Mesendoderm (in vitro differentiated cells): ENCODE results near the gene IL1RAPL1.

Source experiments
- DNase-seq: peaks from one replicate; pipeline ENCODE4 v3.0.0; 2013
- H2AK5ac ChIP-seq: 2 replicates; pipeline ENCODE4 v1.6.1; 2013; ENCODE audit warnings: low read length, inconsistent platforms
- H2BK120ac ChIP-seq: 2 replicates; pipeline ENCODE4 v1.6.1; 2013; ENCODE audit warnings: low read depth, mild to moderate bottlenecking, low read length, moderate library complexity, mixed read lengths
- H2BK15ac ChIP-seq: replicated peaks from 2 replicates; pipeline ENCODE4 v1.6.1; 2013; ENCODE audit warnings: low read depth, mild to moderate bottlenecking, moderate library complexity
- H2BK5ac ChIP-seq: 2 replicates; pipeline ENCODE4 v1.6.1; 2013; ENCODE audit warnings: low read length, inconsistent platforms
- H3K18ac ChIP-seq: 2 replicates; pipeline ENCODE4 v1.6.1; 2013; ENCODE audit warnings: mild to moderate bottlenecking, low read length, mixed read lengths
- H3K23ac ChIP-seq: one replicate; pipeline ENCODE4 v1.6.1; 2013; ENCODE audit warnings: low read length
- H3K27ac ChIP-seq: 2 replicates; pipeline ENCODE4 v1.5.1; 2013; ENCODE audit warnings: low read depth, mild to moderate bottlenecking, inconsistent platforms, low read length, moderate library complexity
- H3K27me3 ChIP-seq: 2 replicates; pipeline ENCODE4 v1.6.1; 2013; ENCODE audit warnings: low read length, control low read depth, mild to moderate bottlenecking, inconsistent platforms; ENCODE audit not compliant: insufficient read depth, poor library complexity
- H3K36me3 ChIP-seq: 2 replicates; pipeline ENCODE4 v1.6.1; 2013; ENCODE audit warnings: low read length, inconsistent platforms; ENCODE audit not compliant: control insufficient read depth, insufficient read depth
- H3K4ac ChIP-seq: one replicate; pipeline ENCODE4 v1.6.1; 2013; ENCODE audit warnings: low read depth, mild to moderate bottlenecking, low read length, moderate library complexity
- H3K4me1 ChIP-seq: 2 replicates; pipeline ENCODE4 v1.6.1; 2013; ENCODE audit warnings: low read depth, low read length, inconsistent platforms; ENCODE audit not compliant: control insufficient read depth
- H3K4me2 ChIP-seq: 2 replicates; pipeline ENCODE4 v1.6.1; 2013; ENCODE audit warnings: low read length
- H3K4me3 ChIP-seq: 2 replicates; pipeline ENCODE4 v1.5.1; 2013; ENCODE audit warnings: mild to moderate bottlenecking, low read length
- H3K56ac ChIP-seq: one replicate; pipeline ENCODE4 v1.6.1; 2013; ENCODE audit warnings: low read length
- H3K79me1 ChIP-seq: 2 replicates; pipeline ENCODE4 v1.6.1; 2013; ENCODE audit warnings: low read length, inconsistent platforms
- H3K79me2 ChIP-seq: 2 replicates; pipeline ENCODE4 v1.6.1; 2013; ENCODE audit warnings: mild to moderate bottlenecking, low read length; ENCODE audit not compliant: control insufficient read depth, insufficient read depth
- H3K9ac ChIP-seq: 2 replicates; pipeline ENCODE4 v1.6.1; 2013; ENCODE audit warnings: low read length, inconsistent platforms
- H4K5ac ChIP-seq: one replicate; pipeline ENCODE4 v1.6.1; 2013; ENCODE audit warnings: low read length
- H4K8ac ChIP-seq: one replicate; pipeline ENCODE4 v1.6.1; 2013; ENCODE audit warnings: low read depth, mild to moderate bottlenecking, control low read depth, low read length, moderate library complexity
- WGBS: extraction: QIAGEN DNeasy Blood & Tissue Kit; methylation state at CpG from one replicate; pipeline ENCODE4 v1.1.7; 2013; ENCODE audit warnings: low lambda C conversion rate, missing lambda C conversion rate; ENCODE audit not compliant: insufficient coverage; ENCODE audit errors: extremely low coverage; 5-methylcytosine and 5-hydroxymethylcytosine counted together

The IL1RAPL1 gene

GRCh38 chrX:29952016-29952415, 1364.8 kb downstream of the IL1RAPL1 start:
- Histone ChIP-seq H3K9ac (no peak overlapping the region), H3K4me3 (no peak overlapping the region), H3K79me1 (no peaks in the 10 kb centered on the region), H3K27me3 (no peaks in the 10 kb centered on the region), H2BK15ac (no peak overlapping the region), H3K79me2 (no peaks in the 10 kb centered on the region), H3K56ac (no peak overlapping the region), H2AK5ac (no peak overlapping the region), H3K4ac (no peak overlapping the region), H3K36me3 (no peaks in the 10 kb centered on the region), H3K18ac (no peak overlapping the region), H2BK5ac (no peak overlapping the region), H3K4me1 (no peaks in the 10 kb centered on the region), H4K5ac (no peak overlapping the region), H3K4me2 (no peak overlapping the region), H3K23ac (no peak overlapping the region), H2BK120ac (no peak overlapping the region), H4K8ac (no peak overlapping the region), H3K27ac (no peak overlapping the region)
- DNase-seq: no peak
- WGBS: no CpG with 5 or more reads among the region's 3 CpGs

- H3K23ac ChIP-seq: no peak overlapping the region
- H2BK15ac ChIP-seq: no peak overlapping the region
- H3K9ac ChIP-seq: no peak overlapping the region
- H3K18ac ChIP-seq: no peak overlapping the region
- H3K27ac ChIP-seq: no peak overlapping the region
- H2AK5ac ChIP-seq: no peak overlapping the region
- H3K4me3 ChIP-seq: no peak overlapping the region
- H3K56ac ChIP-seq: no peak overlapping the region
- no peaks in the 10 kb centered on the region for H3K79me1 ChIP-seq
- no peak overlapping the region for H3K4ac ChIP-seq
- H3K4me1 ChIP-seq: no peaks in the 10 kb centered on the region
- H2BK5ac ChIP-seq: no peak overlapping the region
- no peaks in the 10 kb centered on the region for H3K36me3 ChIP-seq
- no peak overlapping the region for H4K8ac ChIP-seq
- H3K27me3 ChIP-seq: no peaks in the 10 kb centered on the region
- H2BK120ac ChIP-seq: no peak overlapping the region
- WGBS: no CpG with 5 or more reads among the region's 2 CpGs
- no peaks in the 10 kb centered on the region for H3K79me2 ChIP-seq
- no peak overlapping the region for H3K4me2 ChIP-seq
- no peak overlapping the region for H4K5ac ChIP-seq
- no peak for DNase-seq
These were observed 1374.8 kb downstream of the IL1RAPL1 start for GRCh38 chrX:29962061-29962460.

- no peaks in the 10 kb centered on the region for H3K79me2 ChIP-seq
- no peak overlapping the region for H3K18ac ChIP-seq
- no peak overlapping the region for H3K4me2 ChIP-seq
- H2BK120ac ChIP-seq: no peak overlapping the region
- H3K4ac ChIP-seq: no peak overlapping the region
- no peak overlapping the region for H2BK15ac ChIP-seq
- WGBS: no CpG with 5 or more reads among the region's 1 CpG
- no peak overlapping the region for H2BK5ac ChIP-seq
- no peak overlapping the region for H2AK5ac ChIP-seq
- H3K4me3 ChIP-seq: no peak overlapping the region
- no peaks in the 10 kb centered on the region for H3K36me3 ChIP-seq
- H3K4me1 ChIP-seq: no peaks in the 10 kb centered on the region
- no peak overlapping the region for H3K27ac ChIP-seq
- H4K5ac ChIP-seq: no peak overlapping the region
- no peak overlapping the region for H3K9ac ChIP-seq
- H3K56ac ChIP-seq: no peak overlapping the region
- no peak overlapping the region for H4K8ac ChIP-seq
- H3K23ac ChIP-seq: no peak overlapping the region
- no peaks in the 10 kb centered on the region for H3K27me3 ChIP-seq
- no peak for DNase-seq
- no peaks in the 10 kb centered on the region for H3K79me1 ChIP-seq
These were observed 1378.4 kb downstream of the IL1RAPL1 start for GRCh38 chrX:29965634-29966033.

GRCh38 chrX:29992083-29992482, 1404.8 kb downstream of the IL1RAPL1 start:
- Histone ChIP-seq H3K4me3 (no peak overlapping the region), H2BK120ac (no peak overlapping the region), H3K4me1 (no peaks in the 10 kb centered on the region), H3K27ac (no peak overlapping the region), H4K5ac (no peak overlapping the region), H3K79me1 (no peaks in the 10 kb centered on the region), H4K8ac (no peak overlapping the region), H3K4me2 (no peak overlapping the region), H3K56ac (no peak overlapping the region), H3K23ac (no peak overlapping the region), H3K79me2 (no peaks in the 10 kb centered on the region), H2BK5ac (no peak overlapping the region), H3K4ac (no peak overlapping the region), H2AK5ac (no peak overlapping the region), H3K18ac (no peak overlapping the region), H3K9ac (no peak overlapping the region), H3K27me3 (no peaks in the 10 kb centered on the region), H2BK15ac (no peak overlapping the region), H3K36me3 (no peaks in the 10 kb centered on the region)
- no CpG with 5 or more reads among the region's 3 CpGs for WGBS
- no peak for DNase-seq

GRCh38 chrX:30005813-30006212, 1418.6 kb downstream of the IL1RAPL1 start:
- DNase-seq: no peak
- H3K4ac ChIP-seq: no peak overlapping the region
- H3K18ac ChIP-seq: no peak overlapping the region
- H2BK15ac ChIP-seq: no peak overlapping the region
- no peak overlapping the region for H3K23ac ChIP-seq
- no peak overlapping the region for H3K9ac ChIP-seq
- no peak overlapping the region for H3K56ac ChIP-seq
- H2BK5ac ChIP-seq: no peak overlapping the region
- H4K5ac ChIP-seq: no peak overlapping the region
- H3K4me1 ChIP-seq: peaks cover 2% of the 10 kb centered on the region
- no peaks in the 10 kb centered on the region for H3K36me3 ChIP-seq
- H2BK120ac ChIP-seq: no peak overlapping the region
- WGBS: no CpG with 5 or more reads among the region's 1 CpG
- H3K79me1 ChIP-seq: no peaks in the 10 kb centered on the region
- H4K8ac ChIP-seq: no peak overlapping the region
- H3K4me3 ChIP-seq: no peak overlapping the region
- no peaks in the 10 kb centered on the region for H3K27me3 ChIP-seq
- no peaks in the 10 kb centered on the region for H3K79me2 ChIP-seq
- no peak overlapping the region for H2AK5ac ChIP-seq
- no peak overlapping the region for H3K4me2 ChIP-seq
- no peak overlapping the region for H3K27ac ChIP-seq
